ENCODE data around the gene CDK5R1. TPM values are rescaled to one million over a fixed set of nuclear protein-coding genes. Genes with fewer than 3 reads are reported as not detected.
"Not testable (repeated sequence)": the region's sequence is repeated elsewhere in the genome, so short reads cannot be mapped to it uniquely, and the experiment has no call there.

Gene CDK5R1
- total RNA-seq, 1 experiment from 2014 or later: 3.9 TPM

- ChIA-PET POLR2A (ENCODE audit: low non-redundant PET) (no interaction called here), CTCF (no interaction called here)
These were observed 34.1 kb downstream of the CDK5R1 start for GRCh38 chr17:32520737-32521404.

DNA sequence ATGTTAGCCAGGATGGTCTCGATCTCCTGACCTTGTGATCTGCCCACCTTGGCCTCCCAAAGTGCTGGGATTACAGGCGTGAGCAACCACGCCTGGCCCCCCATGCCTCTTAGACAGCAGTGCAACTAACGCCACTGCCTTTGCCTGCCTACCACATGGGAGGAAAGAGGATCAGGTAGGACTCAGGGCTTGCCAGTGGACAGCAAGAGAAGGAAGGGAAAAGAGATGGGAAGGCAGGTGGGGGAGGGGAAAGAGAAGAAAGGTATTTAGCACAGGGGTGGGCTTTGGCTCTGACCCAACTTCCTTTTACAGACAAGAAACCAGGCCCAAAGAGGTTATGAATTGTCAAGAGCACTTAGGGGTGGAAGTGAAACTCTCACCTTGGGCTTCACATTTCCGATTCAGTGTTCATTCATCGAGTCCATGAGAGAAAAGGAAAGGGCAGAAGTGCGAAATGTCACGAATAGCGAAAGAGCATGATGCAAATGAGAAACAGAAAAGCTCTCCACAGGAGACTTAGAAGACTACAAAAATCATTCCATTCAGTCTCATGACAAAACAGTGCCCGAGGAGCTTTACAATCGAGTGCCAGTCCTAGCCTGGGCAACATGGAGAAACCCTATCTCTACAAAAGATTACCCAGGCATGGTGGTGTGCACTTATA is 36.4 kb downstream of the CDK5R1 start:
- Histone ChIP-seq H3K27ac (ENCODE audit: low read depth, low read length, poor library complexity, severe bottlenecking) (no peak overlapping the region), H3K4me3 (ENCODE audit: low read depth, low read length, poor library complexity, severe bottlenecking) (no peak overlapping the region), H3K4me1 (ENCODE audit: insufficient read depth, low read length, poor library complexity, severe bottlenecking) (peaks cover 7% of the 10 kb centered on the region), H3K9me3 (ENCODE audit: low read depth, low read length, poor library complexity, severe bottlenecking) (no peaks in the 10 kb centered on the region), H3K36me3 (ENCODE audit: insufficient read depth, low read length, poor library complexity, severe bottlenecking) (no peaks in the 10 kb centered on the region), H3K27me3 (replicated peaks; ENCODE audit: insufficient read depth, low read depth, low read length, poor library complexity) (no peaks in the 10 kb centered on the region)
- POLR2A ChIA-PET (ENCODE audit: low non-redundant PET): no interaction called here
- intact Hi-C loops (cut with micrococcal nuclease; ENCODE audit: unreplicated experiment): no loop called here
- TF ChIP-seq CTCF (conservative IDR thresholded peaks at IDR 0.05; ENCODE audit: low read depth, low read length) (no peak), EZH2 (IDR thresholded peaks at IDR 0.05; ENCODE audit: borderline replicate concordance, low read depth, low read length, poor library complexity, severe bottlenecking) (no peak)
- CTCF ChIA-PET: no interaction called here
- BruUV-seq (replicated peaks): no TSS peak
- no peak for DNase-seq (ENCODE audit: low spot score)

More at GRCh38 chr17:32520737-32521404, 34.1 kb downstream of the CDK5R1 start:
- no TSS peak for BruUV-seq (replicated peaks)
- H3K27ac ChIP-seq (ENCODE audit: low read depth, low read length, poor library complexity, severe bottlenecking): no peak overlapping the region
- no peaks in the 10 kb centered on the region for H3K36me3 ChIP-seq (ENCODE audit: insufficient read depth, low read length, poor library complexity, severe bottlenecking)
- H3K27me3 ChIP-seq (replicated peaks; ENCODE audit: insufficient read depth, low read depth, low read length, poor library complexity): no peaks in the 10 kb centered on the region
- intact Hi-C loops (cut with micrococcal nuclease; ENCODE audit: unreplicated experiment): no loop called here
- H3K4me1 ChIP-seq (ENCODE audit: insufficient read depth, low read length, poor library complexity, severe bottlenecking): peaks cover 7% of the 10 kb centered on the region
- H3K4me3 ChIP-seq (ENCODE audit: low read depth, low read length, poor library complexity, severe bottlenecking): no peak overlapping the region
- TF ChIP-seq CTCF (conservative IDR thresholded peaks at IDR 0.05; ENCODE audit: low read depth, low read length): no peak
- TF ChIP-seq EZH2 (IDR thresholded peaks at IDR 0.05; ENCODE audit: borderline replicate concordance, low read depth, low read length, poor library complexity, severe bottlenecking): no peak
- DNase-seq (ENCODE audit: low spot score): no peak
- no peaks in the 10 kb centered on the region for H3K9me3 ChIP-seq (ENCODE audit: low read depth, low read length, poor library complexity, severe bottlenecking)

GRCh38 chr17:32523827-32524552 is 37.2 kb downstream of the CDK5R1 start:
- Histone ChIP-seq H3K4me3 (ENCODE audit: low read depth, low read length, poor library complexity, severe bottlenecking) (no peak overlapping the region), H3K4me1 (ENCODE audit: insufficient read depth, low read length, poor library complexity, severe bottlenecking) (peaks cover 7% of the 10 kb centered on the region), H3K27me3 (replicated peaks; ENCODE audit: insufficient read depth, low read depth, low read length, poor library complexity) (no peaks in the 10 kb centered on the region), H3K36me3 (ENCODE audit: insufficient read depth, low read length, poor library complexity, severe bottlenecking) (no peaks in the 10 kb centered on the region), H3K9me3 (ENCODE audit: low read depth, low read length, poor library complexity, severe bottlenecking) (no peaks in the 10 kb centered on the region), H3K27ac (ENCODE audit: low read depth, low read length, poor library complexity, severe bottlenecking) (no peak overlapping the region)
- intact Hi-C loops (cut with micrococcal nuclease; ENCODE audit: unreplicated experiment): no loop called here
- no peak for DNase-seq (ENCODE audit: low spot score)
- TF ChIP-seq EZH2 (IDR thresholded peaks at IDR 0.05; ENCODE audit: borderline replicate concordance, low read depth, low read length, poor library complexity, severe bottlenecking) (no peak), CTCF (conservative IDR thresholded peaks at IDR 0.05; ENCODE audit: low read depth, low read length) (no peak)
- ChIA-PET POLR2A (ENCODE audit: low non-redundant PET) (no interaction called here), CTCF (interaction anchor here (0.7 kb wide), 1 partner anchor 340 kb away, joined by 4 read pairs; no protein-coding TSS in a partner anchor)
- no TSS peak for BruUV-seq (replicated peaks)

DNA sequence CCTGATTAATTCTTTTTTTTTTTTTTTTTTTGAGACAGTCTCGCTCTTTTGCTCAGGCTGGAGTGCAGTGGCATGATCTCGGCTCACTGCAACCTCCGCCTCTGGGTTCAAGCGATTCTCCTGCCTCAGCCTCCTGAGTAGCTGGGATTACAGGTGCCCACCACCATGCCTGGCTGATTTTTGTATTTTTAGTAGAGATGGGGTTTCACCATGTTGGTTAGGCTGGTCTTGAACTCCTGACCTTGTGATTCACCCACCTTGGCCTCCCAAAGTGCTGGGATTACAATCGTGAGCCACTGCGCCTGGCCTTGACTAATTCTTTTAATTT is 37.7 kb downstream of the CDK5R1 start:
- DNase-seq (ENCODE audit: low spot score); H3K36me3 ChIP-seq (ENCODE audit: insufficient read depth, low read length, poor library complexity, severe bottlenecking); H3K9me3 ChIP-seq (ENCODE audit: low read depth, low read length, poor library complexity, severe bottlenecking); H3K4me3 ChIP-seq (ENCODE audit: low read depth, low read length, poor library complexity, severe bottlenecking); H3K27ac ChIP-seq (ENCODE audit: low read depth, low read length, poor library complexity, severe bottlenecking); H3K27me3 ChIP-seq (replicated peaks; ENCODE audit: insufficient read depth, low read depth, low read length, poor library complexity); BruUV-seq (replicated peaks); intact Hi-C loops (cut with micrococcal nuclease; ENCODE audit: unreplicated experiment); H3K4me1 ChIP-seq (ENCODE audit: insufficient read depth, low read length, poor library complexity, severe bottlenecking); POLR2A ChIA-PET (ENCODE audit: low non-redundant PET): not testable (repeated sequence)
- CTCF ChIA-PET: interaction anchor here (0.7 kb wide), 1 partner anchor 339 kb away, joined by 4 read pairs; no protein-coding TSS in a partner anchor

All from A673 (cell line).